Psoas muscle (tissue), 8 donors: ENCODE results near the gene ATP5F1D. TPM values are rescaled to one million over a fixed set of nuclear protein-coding genes. Genes with fewer than 3 reads are reported as not detected.

Experiments used
- ATAC-seq, 4 donors: fragments of 200-7000 bp; cut with Tn5 transposase; one replicate each; pipeline ENCODE4 v1.9.1; 2020; ENCODE audit warnings: moderate library complexity in 3 of 4, mild to moderate bottlenecking in 2 of 4
- DNase-seq, 2 donors: peaks; one replicate each; pipeline ENCODE4 v3.0.0-alpha.2; 2020
- H3K27ac ChIP-seq: fragments of 200-600 bp; one replicate; pipeline ENCODE4 v1.8.0; 2022
- H3K27me3 ChIP-seq, 3 donors: fragments of 200-600 bp in 1 of 3; one replicate each; pipeline versions ENCODE4 v1.6.1 to v1.8.0; 2013 to 2022; ENCODE audit warnings: low read length in 2 of 3, mild to moderate bottlenecking in 2 of 3, moderate library complexity in 1 of 3; ENCODE audit not compliant: insufficient read depth in 3 of 3
- H3K36me3 ChIP-seq, 2 donors: fragments of 200-600 bp in 1 of 2; one replicate each; pipeline versions ENCODE4 v1.6.1 to v1.8.0; 2013 to 2022; ENCODE audit warnings: low read depth in 1 of 2, mild to moderate bottlenecking in 1 of 2, moderate library complexity in 1 of 2; ENCODE audit not compliant: insufficient read depth in 1 of 2
- H3K4me1 ChIP-seq: fragments of 200-600 bp; one replicate; pipeline ENCODE4 v1.8.0; 2022
- H3K4me3 ChIP-seq: fragments of 200-600 bp; one replicate; pipeline ENCODE4 v1.8.0; 2022; ENCODE audit warnings: mild to moderate bottlenecking
- H3K9me3 ChIP-seq: fragments of 200-600 bp; one replicate; pipeline ENCODE4 v1.8.0; 2022
- CTCF ChIP-seq: fragments of 200-600 bp; IDR thresholded peaks from one replicate; pipeline ENCODE4 v1.8.0; 2022; ENCODE audit warnings: antibody characterized with exemption
- WGBS, 3 donors: extraction: QIAGEN DNeasy Blood & Tissue Kit; methylation state at CpG; one replicate each; pipeline versions ENCODE4 v1.1.6 to v1.1.7; 2013; 5-methylcytosine and 5-hydroxymethylcytosine counted together
- intact Hi-C, 2 donors: fragments of 100-400 bp; cut with DNase I; formaldehyde crosslinking; loops; one replicate each; pipeline versions ENCODE4 v1.11.0 to v1.14.2; 2022
- polyA plus RNA-seq, 3 donors: library from polyadenylated mRNA; stranded (reverse); fragments of 200-250 nt; gene quantifications; one replicate each; pipeline ENCODE4 v1.2.3, GENCODE V29; 2013
- total RNA-seq, 4 donors: library from RNA; stranded (reverse); fragmentation: NEBNext Ultra II Directional in 2 of 4; extraction: Animal tissue kit (Norgen Biotek cat#: 25700) in 2 of 4; gene quantifications; one replicate each; pipeline versions ENCODE4 v1.2.1 to v1.2.4, GENCODE V29; 2021 to 2023
- donor health status: healthy with polysubstance abuse.
- donor health status: DM: no; HTN: no; CAD: no; lungs with moderate emphysema.
- donor health status: Bipolar disorder and iron deficiency.
- donor health status: healthy.
- donor health status: DM: yes; HTN: yes; CAD: no.
- donor health status: DM: no; HTN: no; CAD: no.
- donor health status: DM: no; HTN: no; CAD: no.
- donor health status: DM: yes; HTN: yes; CAD: no.

ATP5F1D gene
- total and polyA plus RNA-seq, 7 donors: 310 to 858 (median 509) TPM

DNA sequence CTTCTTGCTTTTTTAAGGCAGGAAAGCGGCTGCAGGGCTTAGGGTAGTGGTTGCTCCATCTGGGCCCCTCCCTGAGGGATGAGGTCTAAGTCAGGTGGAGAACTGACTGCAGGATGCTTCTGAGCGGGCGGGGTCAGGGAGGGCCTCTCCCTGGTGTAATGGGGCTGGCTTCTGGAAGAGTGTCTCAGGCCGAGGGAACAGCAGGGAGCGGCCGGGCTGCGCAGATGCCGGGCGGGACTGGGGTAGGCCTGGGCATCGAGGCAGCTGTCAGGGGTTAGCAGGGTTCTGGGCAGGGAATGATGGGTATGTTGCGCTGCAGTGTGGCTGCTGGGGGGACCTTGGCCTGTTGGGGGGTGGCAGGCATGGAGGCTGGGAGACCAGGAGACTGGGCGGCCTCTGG lies 36.5 kb downstream of the ATP5F1D start:
- ATAC-seq: no peak
- peaks cover 4 to 59% of the 10 kb centered on the region in 2 donors for H3K36me3 ChIP-seq
- no peaks in the 10 kb centered on the region for H3K9me3 ChIP-seq
- WGBS, 3 donors: 82 to 89% (median 84%) methylated on average over 12 of the region's 12 CpGs
- peaks cover 30% of the 10 kb centered on the region for H3K4me1 ChIP-seq
- TF ChIP-seq CTCF: no peak
- H3K27ac ChIP-seq: no peak overlapping the region
- intact Hi-C loops: loop anchor here (5.0 to 10.0 kb wide), 4 partner anchors 79 to 137 kb away; partner anchors contain the start of gene NDUFS7 (in 1 of the 2)
- no peaks in the 10 kb centered on the region for H3K27me3 ChIP-seq
- H3K4me3 ChIP-seq: no peak overlapping the region
- DNase-seq: no peak

DNA sequence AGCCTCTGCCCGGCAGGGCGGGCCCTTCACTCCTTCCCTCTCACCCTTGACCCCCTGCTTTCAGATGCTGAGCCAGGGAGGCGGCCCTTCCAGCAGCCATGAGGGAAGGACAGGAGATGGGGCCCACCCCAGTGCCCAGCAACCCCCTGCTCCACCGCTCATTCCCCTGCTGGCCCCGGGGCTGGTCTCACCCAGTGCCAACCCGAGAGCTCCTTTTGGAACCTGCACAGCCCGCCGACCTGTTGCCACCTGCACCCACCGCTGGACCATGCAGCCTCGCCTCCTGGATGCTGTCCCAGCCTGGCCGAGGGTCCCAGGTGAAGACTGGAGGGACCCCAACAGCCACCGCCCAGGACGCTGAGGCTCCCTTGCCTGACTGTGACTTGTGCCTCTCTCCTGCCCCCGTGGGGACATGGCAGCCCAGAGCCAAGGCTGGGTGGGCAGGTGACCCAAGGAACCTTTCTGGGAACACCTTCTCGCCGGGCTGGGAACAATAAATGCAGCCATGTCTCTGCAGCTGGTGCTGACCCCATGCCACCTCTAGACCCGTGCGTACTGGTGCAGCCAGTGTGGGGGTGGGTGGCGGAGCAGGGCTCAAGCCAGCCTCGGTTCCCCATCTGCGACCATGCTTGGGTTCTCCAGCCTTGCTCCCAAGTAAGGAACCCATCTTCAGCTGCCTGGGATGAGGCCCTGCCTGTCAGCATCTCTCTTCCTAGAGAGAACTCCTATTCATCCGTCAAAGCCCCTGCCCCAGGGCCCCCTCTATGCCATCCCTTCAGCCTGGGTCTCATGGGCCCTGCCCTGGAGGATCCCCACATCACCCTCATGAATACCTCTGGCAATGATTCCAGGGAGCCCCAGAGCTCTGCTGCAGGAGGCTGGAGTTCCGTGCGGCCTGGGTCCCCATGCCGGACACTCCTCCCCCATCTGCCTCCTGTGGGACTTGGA lies 37.4 kb downstream of the ATP5F1D start:
- no peak for ATAC-seq
- intact Hi-C loops: loop anchor here (5.0 to 10.0 kb wide), 4 partner anchors 78 to 136 kb away; partner anchors contain the start of gene NDUFS7 (in 1 of the 2)
- 83 to 90% (median 88%) methylated on average over 22 to 25 of the region's 25 CpGs for WGBS, 3 donors

GRCh38 chr19:1279782-1280341 lies 38.3 kb downstream of the ATP5F1D start:
- Histone ChIP-seq H3K4me3 (no peak overlapping the region), H3K4me1 (peaks cover 12% of the 10 kb centered on the region), H3K9me3 (no peaks in the 10 kb centered on the region), H3K27ac (no peak overlapping the region), H3K36me3 (peaks cover 0 to 41% of the 10 kb centered on the region in 2 donors), H3K27me3 (peaks cover 0 to 12% (median 3%) of the 10 kb centered on the region in 3 donors)
- 27 to 31% (median 28%) methylated on average over 10 of the region's 10 CpGs for WGBS, 3 donors
- peak; percentile 91 for TF ChIP-seq CTCF
- peak; percentile 82 to 91 for DNase-seq
- peak; percentile 23 to 55 (median 44) for ATAC-seq
- intact Hi-C loops: loop anchor here (5.0 to 10.0 kb wide), 7 partner anchors 77 to 245 kb away; partner anchors contain the start of genes ADAMTSL5 (in 1 of the 2), NDUFS7 (in 1 of the 2) and PLK5 (in 1 of the 2)

More for the DNA sequence above, 37.4 kb downstream of the ATP5F1D start:
- Histone ChIP-seq H3K27ac (no peak overlapping the region), H3K36me3 (peaks cover 4 to 50% of the 10 kb centered on the region in 2 donors), H3K27me3 (peaks cover 0 to 4% (median 0%) of the 10 kb centered on the region in 3 donors), H3K4me3 (no peak overlapping the region), H3K4me1 (peaks cover 21% of the 10 kb centered on the region), H3K9me3 (no peaks in the 10 kb centered on the region)
- peak in 1 of 2 donors; percentile 63 for DNase-seq
- no peak for TF ChIP-seq CTCF

- intact Hi-C loops: loop anchor here (5.0 to 10.0 kb wide), 3 partner anchors 164 to 244 kb away; partner anchors contain the start of genes ADAMTSL5 (in 1 of the 2) and PLK5 (in 1 of the 2)
- Histone ChIP-seq H3K4me1 (peaks cover 8% of the 10 kb centered on the region), H3K4me3 (no peak overlapping the region), H3K27me3 (peaks cover 0 to 19% (median 8%) of the 10 kb centered on the region in 3 donors), H3K36me3 (peaks cover 0 to 38% of the 10 kb centered on the region in 2 donors), H3K9me3 (no peaks in the 10 kb centered on the region), H3K27ac (no peak overlapping the region)
- no peak for TF ChIP-seq CTCF
- WGBS, 3 donors: 84 to 86% (median 86%) methylated on average over 51 to 53 of the region's 53 CpGs
- ATAC-seq (no peak), DNase-seq (no peak)
These were observed 39.4 kb downstream of the ATP5F1D start for GRCh38 chr19:1280636-1281568.
